SH-SY5Y (cell line): ENCODE measurements around the gene GTF2H4.

Source experiments
- GATA2 ChIP-seq: IDR thresholded peaks from 2 replicates; pipeline ENCODE4 v1.6.1; 2011; ENCODE audit warnings: mild to moderate bottlenecking, low read depth, low read length
- GATA3 ChIP-seq: IDR thresholded peaks from 2 replicates; pipeline ENCODE4 v1.6.1; 2011; ENCODE audit warnings: low read depth, mild to moderate bottlenecking, low read length, moderate library complexity

GRCh38 chr6:30885999-30886896 lies 21.8 kb upstream of the GTF2H4 start:
- TF ChIP-seq GATA2, result no peak
- no peak for TF ChIP-seq GATA3
